OCI-LY7 (cell line): ENCODE data around the gene SKP2. TPM values are rescaled to one million over a fixed set of nuclear protein-coding genes. Genes with fewer than 3 reads are reported as not detected.

Source experiments
- BruUV-seq: library from RNA; stranded (reverse); fragments of 400-500 nt; replicated peaks from 2 replicates; lab custom pipeline; 2021; lab: Mats Ljungman, UMichigan
- CTCF ChIA-PET: fragments of 300-600 bp; sonication (Branson Sonifier 250); formaldehyde crosslinking; loops from one replicate; lab custom pipeline; 2022; ENCODE audit warnings: antibody characterized with exemption; ENCODE audit not compliant: unreplicated experiment; lab: Charles Lee
- POLR2A ChIA-PET: fragments of 300-600 bp; sonication (Branson Sonifier 250); formaldehyde crosslinking; loops from one replicate; lab custom pipeline; 2022; ENCODE audit warnings: antibody characterized with exemption; lab: Charles Lee
- DNase-seq: peaks from one replicate; pipeline ENCODE4 v3.0.0-alpha.2; 2015; ENCODE audit warnings: low spot score
- H2AFZ ChIP-seq: fragments of 200-600 bp; sonication (generic), shearing (Covaris generic); 2 replicates; pipeline ENCODE4 v1.6.1; 2014; ENCODE audit warnings: mild to moderate bottlenecking, antibody characterized with exemption, low read length, moderate library complexity
- H3K27ac ChIP-seq: fragments of 200-600 bp; sonication (generic); 2 replicates; pipeline ENCODE4 v1.5.1; 2014; ENCODE audit warnings: mixed run types, low read depth, mild to moderate bottlenecking, moderate library complexity, low read length, inconsistent platforms; ENCODE audit not compliant: poor library complexity, severe bottlenecking
- H3K36me3 ChIP-seq: fragments of 200-600 bp; sonication (generic); 2 replicates; pipeline ENCODE4 v1.6.1; 2014; ENCODE audit warnings: mild to moderate bottlenecking, antibody characterized with exemption, low read length, moderate library complexity, mixed read lengths; ENCODE audit not compliant: insufficient read depth
- H3K4me1 ChIP-seq: fragments of 200-600 bp; sonication (generic); 2 replicates; pipeline ENCODE4 v1.5.1; 2014; ENCODE audit warnings: mild to moderate bottlenecking, low read length; ENCODE audit not compliant: insufficient read depth, poor library complexity, severe bottlenecking
- H3K4me2 ChIP-seq: fragments of 200-600 bp; sonication (generic); 2 replicates; pipeline ENCODE4 v1.6.1; 2014; ENCODE audit warnings: mild to moderate bottlenecking, low read length
- H3K4me3 ChIP-seq: fragments of 200-600 bp; sonication (generic); 2 replicates; pipeline ENCODE4 v1.5.1; 2014; ENCODE audit warnings: mild to moderate bottlenecking, low read depth, low read length; ENCODE audit not compliant: poor library complexity, severe bottlenecking
- H3K79me2 ChIP-seq: fragments of 200-600 bp; sonication (generic); 2 replicates; pipeline ENCODE4 v1.6.1; 2016; ENCODE audit warnings: low read depth, mild to moderate bottlenecking, low read length, moderate library complexity, mixed read lengths; ENCODE audit not compliant: insufficient read depth
- H3K9me2 ChIP-seq: fragments of 200-600 bp; sonication (generic); 2 replicates; pipeline ENCODE4 v1.6.1; 2016; ENCODE audit warnings: mild to moderate bottlenecking, low read length, mixed read lengths; ENCODE audit not compliant: insufficient read depth
- H3K9me3 ChIP-seq: fragments of 200-600 bp; sonication (generic); 2 replicates; pipeline ENCODE4 v1.6.1; 2014; ENCODE audit warnings: mild to moderate bottlenecking, mixed run types, low read length, mixed read lengths
- H4K20me1 ChIP-seq: fragments of 200-600 bp; sonication (generic); 2 replicates; pipeline ENCODE4 v1.6.1; 2014; ENCODE audit warnings: mild to moderate bottlenecking, antibody characterized with exemption, low read length, moderate library complexity, mixed read lengths; ENCODE audit not compliant: insufficient read depth
- EZH2phosphoT487 ChIP-seq: fragments of 200-600 bp; sonication (generic); IDR thresholded peaks from 2 replicates; pipeline ENCODE4 v1.6.1; 2018; ENCODE audit warnings: low read depth, borderline replicate concordance, mild to moderate bottlenecking, mixed run types, antibody characterized with exemption, low read length, moderate library complexity, mixed read lengths
- intact Hi-C: fragments of 100-400 bp; cut with micrococcal nuclease; formaldehyde crosslinking; loops from one replicate; pipeline ENCODE4 v1.10.0; 2022; ENCODE audit not compliant: unreplicated experiment
- total RNA-seq, 2 experiments: library from RNA; depleted of rRNA in 1 of 2; stranded (reverse); fragments of >200 nt in 1 of 2; shearing (Covaris generic) in 1 of 2; gene quantifications; 2 replicates each; pipeline ENCODE4 v1.2.3, GENCODE V29; 2014 to 2022
- TF ChIP-seq, protein P1 (sequence below): fragments of 200-600 bp; sonication (generic); conservative IDR thresholded peaks from 2 replicates; pipeline ENCODE4 v1.5.1; 2014; ENCODE audit warnings: mild to moderate bottlenecking, antibody characterized with exemption, low read length, moderate library complexity, mixed read lengths

Gene SKP2
- total RNA-seq, 2 experiments from 2014 or later, result 71.8 to 74.0 TPM

DNA sequence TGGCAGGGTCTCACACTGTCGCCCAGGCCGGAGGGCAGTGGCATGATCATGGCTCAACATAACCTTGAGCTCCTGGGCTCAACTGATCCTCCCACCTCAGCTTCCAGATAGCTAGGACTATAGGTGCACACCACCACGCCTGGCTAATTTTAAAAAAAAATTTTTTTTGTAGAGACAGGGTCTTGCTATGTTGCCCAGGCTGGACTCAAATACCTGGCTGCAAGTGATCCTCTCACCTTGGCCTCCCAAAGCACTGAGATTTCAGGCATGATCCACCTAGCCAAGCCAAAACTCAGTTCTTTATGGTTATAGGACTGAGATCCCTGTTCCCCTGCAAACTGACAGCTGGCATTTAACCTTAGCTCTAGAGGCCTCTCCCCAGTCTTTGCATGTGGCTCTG is 5.5 kb upstream of the SKP2 start:
- BruUV-seq, result no TSS peak
- peaks cover 16% of the 10 kb centered on the region; the same call in 1 of the 2 replicates for H3K9me3 ChIP-seq
- no peak overlapping the region for H2AFZ ChIP-seq
- intact Hi-C loops, result no loop called here
- peaks cover 51% of the 10 kb centered on the region for H3K79me2 ChIP-seq
- H3K4me3 ChIP-seq, result no peak overlapping the region
- peaks cover 24% of the 10 kb centered on the region for H3K36me3 ChIP-seq
- TF ChIP-seq EZH2phosphoT487, result no peak
- TF ChIP-seq, protein P1, sequence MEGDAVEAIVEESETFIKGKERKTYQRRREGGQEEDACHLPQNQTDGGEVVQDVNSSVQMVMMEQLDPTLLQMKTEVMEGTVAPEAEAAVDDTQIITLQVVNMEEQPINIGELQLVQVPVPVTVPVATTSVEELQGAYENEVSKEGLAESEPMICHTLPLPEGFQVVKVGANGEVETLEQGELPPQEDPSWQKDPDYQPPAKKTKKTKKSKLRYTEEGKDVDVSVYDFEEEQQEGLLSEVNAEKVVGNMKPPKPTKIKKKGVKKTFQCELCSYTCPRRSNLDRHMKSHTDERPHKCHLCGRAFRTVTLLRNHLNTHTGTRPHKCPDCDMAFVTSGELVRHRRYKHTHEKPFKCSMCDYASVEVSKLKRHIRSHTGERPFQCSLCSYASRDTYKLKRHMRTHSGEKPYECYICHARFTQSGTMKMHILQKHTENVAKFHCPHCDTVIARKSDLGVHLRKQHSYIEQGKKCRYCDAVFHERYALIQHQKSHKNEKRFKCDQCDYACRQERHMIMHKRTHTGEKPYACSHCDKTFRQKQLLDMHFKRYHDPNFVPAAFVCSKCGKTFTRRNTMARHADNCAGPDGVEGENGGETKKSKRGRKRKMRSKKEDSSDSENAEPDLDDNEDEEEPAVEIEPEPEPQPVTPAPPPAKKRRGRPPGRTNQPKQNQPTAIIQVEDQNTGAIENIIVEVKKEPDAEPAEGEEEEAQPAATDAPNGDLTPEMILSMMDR, result no peak
- no peaks in the 10 kb centered on the region for H3K9me2 ChIP-seq
- H3K27ac ChIP-seq, result no peak overlapping the region
- ChIA-PET POLR2A (no interaction called here), CTCF (no interaction called here)
- H3K4me1 ChIP-seq, result peaks cover 10% of the 10 kb centered on the region
- H4K20me1 ChIP-seq, result no peaks in the 10 kb centered on the region
- H3K4me2 ChIP-seq, result no peak overlapping the region
- DNase-seq, result no peak

DNA sequence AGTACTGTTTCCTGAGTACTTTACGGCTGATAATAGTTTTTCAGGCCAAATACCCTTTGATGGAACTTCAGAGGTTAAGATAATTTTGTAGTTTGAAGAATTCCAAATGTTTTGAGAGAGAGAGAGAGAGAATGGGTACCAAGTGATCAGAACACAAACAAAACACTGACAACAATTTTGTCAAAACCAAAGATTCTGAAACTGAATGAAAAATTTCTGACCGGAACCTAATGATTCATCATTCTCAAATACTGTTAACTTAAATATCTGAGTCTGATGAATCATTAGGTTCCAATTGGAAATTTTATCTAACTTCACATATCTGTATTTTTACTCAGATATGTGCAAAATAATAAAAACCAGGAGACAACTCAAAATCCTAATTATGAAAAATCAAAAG is 4.2 kb upstream of the SKP2 start:
- no peak overlapping the region for H3K4me3 ChIP-seq
- ChIA-PET POLR2A (no interaction called here), CTCF (no interaction called here)
- BruUV-seq, result no TSS peak
- peaks cover 57% of the 10 kb centered on the region for H3K79me2 ChIP-seq
- no peaks in the 10 kb centered on the region for H4K20me1 ChIP-seq
- DNase-seq, result no peak
- H3K9me3 ChIP-seq, result peaks cover 9% of the 10 kb centered on the region; the same call in 1 of the 2 replicates
- no peak overlapping the region for H3K27ac ChIP-seq
- no peak overlapping the region for H3K4me2 ChIP-seq
- H3K9me2 ChIP-seq, result no peaks in the 10 kb centered on the region
- H3K36me3 ChIP-seq, result peaks cover 11% of the 10 kb centered on the region
- no peak overlapping the region for H2AFZ ChIP-seq
- peaks cover 10% of the 10 kb centered on the region for H3K4me1 ChIP-seq
- intact Hi-C loops, result no loop called here
- no peak for TF ChIP-seq EZH2phosphoT487
- TF ChIP-seq, protein P1, result no peak

DNA sequence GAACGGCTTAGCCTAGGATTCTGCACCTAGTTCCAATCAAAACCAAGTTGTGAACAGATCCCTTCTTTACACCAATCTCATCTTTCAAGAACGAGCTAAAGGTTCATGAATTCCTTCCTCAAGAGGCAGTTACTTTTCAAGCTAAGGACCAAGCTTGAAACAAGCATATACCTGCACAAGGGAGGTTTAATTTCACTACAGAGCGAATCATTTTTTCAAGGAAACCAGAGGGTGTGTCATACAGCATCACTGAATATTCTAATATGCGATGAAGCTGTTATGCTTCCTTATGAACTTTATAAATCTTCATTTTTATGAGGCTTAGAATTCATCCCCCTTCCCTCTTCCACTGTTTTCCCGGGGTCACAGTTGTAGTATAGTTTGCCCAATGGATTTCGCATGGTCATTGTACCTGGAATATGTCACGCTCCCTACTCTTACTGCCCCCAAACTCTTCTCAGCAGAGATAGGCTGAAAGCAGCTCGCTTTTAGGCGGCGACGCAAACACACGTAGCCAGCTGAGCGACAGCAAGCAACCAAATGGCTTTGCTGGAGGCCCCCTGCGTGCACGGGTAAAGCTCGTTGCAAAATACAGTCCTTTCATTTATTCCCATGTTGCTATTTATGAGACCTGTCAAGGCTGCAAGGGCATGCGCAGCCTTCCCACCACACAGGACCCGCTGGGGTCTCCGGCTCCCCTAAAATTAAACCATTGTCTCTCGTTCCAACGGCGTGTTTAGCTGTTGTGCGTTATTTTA is 1.1 kb upstream of the SKP2 start:
- Histone ChIP-seq H3K9me2 (no peaks in the 10 kb centered on the region), H3K9me3 (no peaks in the 10 kb centered on the region), H3K79me2 (peaks cover 78% of the 10 kb centered on the region), H2AFZ (peak overlapping the region; percentile 80), H3K27ac (peak overlapping the region; percentile 64), H3K4me3 (peak overlapping the region; percentile 85), H4K20me1 (no peaks in the 10 kb centered on the region), H3K4me1 (peaks cover 23% of the 10 kb centered on the region), H3K36me3 (peaks cover 31% of the 10 kb centered on the region), H3K4me2 (peak overlapping the region; percentile 79)
- ChIA-PET CTCF (no interaction called here), POLR2A (interaction anchor here (0.7 to 3.2 kb wide), 14 partner anchors 9 to 570 kb away, joined by 3 to 10 read pairs (median 3); no protein-coding TSS in a partner anchor)
- intact Hi-C loops, result loop anchor here (5.0 kb wide), 2 partner anchors 244 to 1234 kb away; partner anchors contain the start of genes BRIX1 and RAD1
- TF ChIP-seq, protein P1, result no peak
- no peak for TF ChIP-seq EZH2phosphoT487
- peak; percentile 72 for DNase-seq
- no TSS peak for BruUV-seq
